ENCODE data around the gene SEMA7A.

Gene SEMA7A

GRCh38 chr15:74428970-74429780, 4.6 kb downstream of the SEMA7A start:
- DNase-seq = no peak

- DNase-seq = no peak
These were observed 5.3 kb downstream of the SEMA7A start for GRCh38 chr15:74428442-74428787.

GRCh38 chr15:74427607-74428441, 5.9 kb downstream of the SEMA7A start:
- no peak for DNase-seq

GRCh38 chr15:74426404-74427281, 7.1 kb downstream of the SEMA7A start:
- DNase-seq = no peak

GRCh38 chr15:74425630-74426029, 8.1 kb downstream of the SEMA7A start:
- DNase-seq = no peak

GRCh38 chr15:74424901-74425528, 8.7 kb downstream of the SEMA7A start:
- DNase-seq = no peak

GRCh38 chr15:74423431-74424257, 10.1 kb downstream of the SEMA7A start:
- no peak for DNase-seq

GRCh38 chr15:74422652-74423430, 10.9 kb downstream of the SEMA7A start:
- no peak for DNase-seq

GRCh38 chr15:74422265-74422651, 11.5 kb downstream of the SEMA7A start:
- DNase-seq = no peak

- DNase-seq = no peak
These were observed 12.2 kb downstream of the SEMA7A start for GRCh38 chr15:74421302-74422245.

GRCh38 chr15:74420193-74420905, 13.4 kb downstream of the SEMA7A start:
- DNase-seq = no peak

GRCh38 chr15:74419432-74419831, 14.3 kb downstream of the SEMA7A start:
- DNase-seq = no peak

GRCh38 chr15:74418575-74419338, 15.0 kb downstream of the SEMA7A start:
- no peak for DNase-seq

GRCh38 chr15:74417670-74418069, 16.1 kb downstream of the SEMA7A start:
- no peak for DNase-seq

GRCh38 chr15:74417225-74417624, 16.5 kb downstream of the SEMA7A start:
- DNase-seq = no peak

GRCh38 chr15:74415966-74416916, 17.5 kb downstream of the SEMA7A start:
- DNase-seq = no peak
